Neuronal stem cell (in vitro differentiated cells): ENCODE measurements around the gene RPL19.
A peak's percentile ranks its signal among the peaks of the same experiment; 100 is the strongest.

Experiments used
- DNase-seq: peaks from one replicate; pipeline ENCODE4 v3.0.0-alpha.2; 2013; ENCODE audit warnings: low spot score
- H2AFZ ChIP-seq: one replicate; pipeline ENCODE4 v1.6.1; 2013; ENCODE audit warnings: mild to moderate bottlenecking, low read length, inconsistent platforms
- H2AK5ac ChIP-seq: 2 replicates; pipeline ENCODE4 v1.6.1; 2013; ENCODE audit warnings: low read depth, mild to moderate bottlenecking, inconsistent platforms, low read length, moderate library complexity, mixed read lengths
- H2BK120ac ChIP-seq: 2 replicates; pipeline ENCODE4 v1.6.1; 2013; ENCODE audit warnings: low read depth, mild to moderate bottlenecking, inconsistent platforms, low read length, moderate library complexity, mixed read lengths
- H2BK12ac ChIP-seq: one replicate; pipeline ENCODE4 v1.6.1; 2013; ENCODE audit warnings: low read length, inconsistent platforms
- H2BK15ac ChIP-seq: 2 replicates; pipeline ENCODE4 v1.6.1; 2013; ENCODE audit warnings: mild to moderate bottlenecking, low read length, inconsistent platforms, mixed read lengths
- H2BK5ac ChIP-seq: one replicate; pipeline ENCODE4 v1.6.1; 2013; ENCODE audit warnings: inconsistent platforms, mild to moderate bottlenecking, low read length, moderate library complexity
- H3K14ac ChIP-seq: one replicate; pipeline ENCODE4 v1.6.1; 2013; ENCODE audit warnings: low read length, inconsistent platforms
- H3K18ac ChIP-seq: 2 replicates; pipeline ENCODE4 v1.6.1; 2013; ENCODE audit warnings: low read length, inconsistent platforms
- H3K23ac ChIP-seq: 2 replicates; pipeline ENCODE4 v1.6.1; 2013; ENCODE audit warnings: low read depth, mild to moderate bottlenecking, mixed read lengths, low read length, inconsistent platforms; ENCODE audit not compliant: poor library complexity
- H3K27ac ChIP-seq: replicated peaks from 3 replicates; pipeline ENCODE4 v1.5.1; 2013; ENCODE audit warnings: low read length, inconsistent platforms
- H3K27me3 ChIP-seq, 3 experiments: 2 replicates each; pipeline ENCODE4 v1.6.1; 2013; ENCODE audit warnings: low read length in 3 of 3, mild to moderate bottlenecking in 2 of 3, inconsistent platforms in 1 of 3, low read depth in 1 of 3, mixed read lengths in 1 of 3, moderate library complexity in 1 of 3; ENCODE audit not compliant: control insufficient read depth in 3 of 3, insufficient read depth in 3 of 3
- H3K36me3 ChIP-seq, 2 donors: replicated peaks in 1 of 2; 2 replicates each; pipeline ENCODE4 v1.6.1; 2013; ENCODE audit warnings: low read length in 2 of 2; ENCODE audit not compliant: control insufficient read depth in 2 of 2, insufficient read depth in 2 of 2
- H3K4ac ChIP-seq: 2 replicates; pipeline ENCODE4 v1.6.1; 2013; ENCODE audit warnings: inconsistent platforms, mild to moderate bottlenecking, low read length, moderate library complexity
- H3K4me1 ChIP-seq, 2 donors: 1 replicate in 1 of 2; 2 replicates in 1 of 2; pipeline ENCODE4 v1.6.1; 2013; ENCODE audit warnings: low read length in 2 of 2, low read depth in 1 of 2; ENCODE audit not compliant: control insufficient read depth in 2 of 2, insufficient read depth in 1 of 2
- H3K4me2 ChIP-seq: one replicate; pipeline ENCODE4 v1.6.1; 2013; ENCODE audit warnings: mild to moderate bottlenecking, low read length, inconsistent platforms; ENCODE audit not compliant: insufficient read depth, poor library complexity, severe bottlenecking
- H3K4me3 ChIP-seq, 2 donors: 2 replicates each; pipeline ENCODE4 v1.5.1; 2013; ENCODE audit warnings: low read length in 2 of 2, mild to moderate bottlenecking in 2 of 2, inconsistent platforms in 1 of 2, moderate library complexity in 1 of 2
- H3K79me1 ChIP-seq: one replicate; pipeline ENCODE4 v1.6.1; 2013; ENCODE audit warnings: low read depth, mild to moderate bottlenecking, inconsistent platforms, low read length, moderate library complexity
- H3K9ac ChIP-seq: one replicate; pipeline ENCODE4 v1.6.1; 2013; ENCODE audit warnings: mild to moderate bottlenecking, low read depth, low read length, inconsistent platforms; ENCODE audit not compliant: poor library complexity
- H3K9me3 ChIP-seq, 2 donors: replicated peaks in 1 of 2; 2 replicates each; pipeline versions ENCODE3 to v1.6.1; 2013; ENCODE audit warnings: low read length in 2 of 2, mild to moderate bottlenecking in 2 of 2, inconsistent platforms in 1 of 2, low read depth in 1 of 2, mixed read lengths in 1 of 2, moderate library complexity in 1 of 2; ENCODE audit not compliant: control insufficient read depth in 2 of 2, insufficient read depth in 1 of 2
- H4K8ac ChIP-seq: one replicate; pipeline ENCODE4 v1.6.1; 2013; ENCODE audit warnings: low read depth, mild to moderate bottlenecking, inconsistent platforms, low read length, moderate library complexity
- H4K91ac ChIP-seq: one replicate; pipeline ENCODE4 v1.6.1; 2013; ENCODE audit warnings: low read length, low read depth, mild to moderate bottlenecking, inconsistent platforms; ENCODE audit not compliant: poor library complexity
- WGBS, 2 donors: extraction: QIAGEN DNeasy Blood & Tissue Kit; methylation state at CpG; one replicate each; pipeline ENCODE4 v1.1.7; 2013; ENCODE audit warnings: missing lambda C conversion rate in 2 of 2, mixed read lengths in 1 of 2; ENCODE audit not compliant: insufficient read length in 2 of 2, insufficient replicate concordance in 1 of 2; ENCODE audit errors: extremely low coverage in 2 of 2; 5-methylcytosine and 5-hydroxymethylcytosine counted together

Gene RPL19

DNA sequence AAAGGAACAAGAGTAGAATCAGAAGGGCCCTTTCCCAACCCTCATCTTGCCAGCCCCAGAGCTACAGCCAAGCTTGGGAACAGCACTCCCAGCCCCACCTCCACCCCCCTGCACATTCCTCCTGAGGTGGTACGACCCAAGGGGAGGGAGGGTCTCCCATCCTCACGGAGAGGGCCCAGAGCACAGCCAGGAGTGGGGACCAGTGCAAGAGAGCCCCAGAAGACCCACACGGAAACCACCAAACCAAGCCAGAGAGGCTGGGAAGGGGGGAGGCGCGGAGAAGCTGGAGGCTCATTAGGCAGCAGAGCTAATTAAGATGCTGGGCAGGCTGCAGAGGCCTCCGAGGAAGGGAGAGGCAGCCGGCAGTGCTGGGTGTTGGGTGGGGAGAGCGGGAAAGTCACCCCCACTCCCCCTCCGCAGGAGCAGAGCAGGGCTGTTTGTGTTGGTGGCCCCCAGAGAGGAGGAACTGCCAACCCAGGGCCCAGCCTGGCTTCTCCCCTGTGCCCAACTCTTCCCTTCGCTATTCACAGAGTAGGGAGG is 5.0 kb upstream of the RPL19 start:
- H2AK5ac ChIP-seq = peak overlapping the region; percentile 62
- peak overlapping the region; percentile 69 for H3K27ac ChIP-seq
- H3K4me2 ChIP-seq = peak overlapping the region; percentile 58

DNA sequence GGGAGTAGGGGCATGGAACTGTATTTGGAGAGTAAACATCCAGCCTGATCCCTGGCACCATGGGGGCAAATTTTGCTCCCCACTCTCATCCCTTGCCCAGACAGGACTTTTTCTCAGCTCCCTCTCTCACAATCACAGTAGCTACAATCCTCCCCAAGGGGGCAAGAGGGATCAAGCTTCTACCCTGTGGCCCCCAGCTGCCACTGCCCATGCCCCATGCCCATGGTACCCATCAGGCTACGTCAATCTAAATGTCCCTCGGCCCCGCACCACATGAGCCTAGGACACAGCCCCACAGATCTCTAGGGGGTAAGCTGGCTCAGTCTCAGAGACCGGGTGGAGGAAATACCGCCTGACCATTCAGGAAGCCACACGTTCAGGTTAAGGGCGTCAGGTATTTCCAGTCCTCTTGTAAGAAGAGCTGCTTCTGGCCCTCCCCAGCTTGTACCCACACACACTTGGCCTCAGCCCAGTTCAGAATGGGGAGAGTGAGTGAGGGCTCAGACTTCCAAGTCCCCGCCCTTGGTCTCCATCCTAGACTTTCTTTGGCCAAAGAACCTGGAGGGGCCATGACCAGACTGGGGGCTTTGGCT is 4.4 kb upstream of the RPL19 start:
- Histone ChIP-seq H3K4me2 (peak overlapping the region; percentile 58), H3K4me3 (peak overlapping the region in 1 of 2 donors; percentile 8), H3K23ac (no peak overlapping the region), H2BK12ac (no peak overlapping the region), H3K36me3 (peaks cover 28 to 33% of the 10 kb centered on the region in 2 donors), H2BK5ac (no peak overlapping the region), H4K91ac (no peak overlapping the region), H3K4me1 (peaks cover 9 to 28% of the 10 kb centered on the region in 2 donors), H3K4ac (no peak overlapping the region), H3K9ac (no peak overlapping the region), H2BK120ac (no peak overlapping the region), H3K27ac (no peak overlapping the region), H3K18ac (no peak overlapping the region), H3K9me3 (peaks cover 0 to 2% of the 10 kb centered on the region in 2 donors), H3K27me3 (no peaks in the 10 kb centered on the region), H4K8ac (no peak overlapping the region), H2BK15ac (no peak overlapping the region), H2AFZ (no peak overlapping the region), H3K14ac (no peak overlapping the region), H3K79me1 (peaks cover 18% of the 10 kb centered on the region), H2AK5ac (peak overlapping the region; percentile 0)
- no peak for DNase-seq
- WGBS, 2 donors = no CpG with 5 or more reads among the region's 8 CpGs

More for the DNA sequence above, 5.0 kb upstream of the RPL19 start:
- H2BK12ac ChIP-seq = peak overlapping the region; percentile 78
- peak overlapping the region; percentile 55 for H2BK15ac ChIP-seq
- no peak overlapping the region for H4K8ac ChIP-seq
- peaks cover 14% of the 10 kb centered on the region for H3K79me1 ChIP-seq
- H4K91ac ChIP-seq = no peak overlapping the region
- peaks cover 9 to 28% of the 10 kb centered on the region in 2 donors for H3K4me1 ChIP-seq
- H2AFZ ChIP-seq = no peak overlapping the region
- DNase-seq = peak; percentile 38
- no peak overlapping the region for H3K14ac ChIP-seq
- H3K36me3 ChIP-seq = peaks cover 28 to 36% of the 10 kb centered on the region in 2 donors
- H2BK120ac ChIP-seq = no peak overlapping the region
- no CpG with 5 or more reads among the region's 10 CpGs for WGBS, 2 donors
- no peak overlapping the region for H3K4ac ChIP-seq
- H3K27me3 ChIP-seq = no peaks in the 10 kb centered on the region
- H3K9ac ChIP-seq = peak overlapping the region; percentile 64
- H3K9me3 ChIP-seq = peaks cover 0 to 2% of the 10 kb centered on the region in 2 donors
- H3K23ac ChIP-seq = no peak overlapping the region
- peak overlapping the region in 1 of 2 donors; percentile 18 for H3K4me3 ChIP-seq
- H3K18ac ChIP-seq = peak overlapping the region; percentile 61
- H2BK5ac ChIP-seq = no peak overlapping the region

DNA sequence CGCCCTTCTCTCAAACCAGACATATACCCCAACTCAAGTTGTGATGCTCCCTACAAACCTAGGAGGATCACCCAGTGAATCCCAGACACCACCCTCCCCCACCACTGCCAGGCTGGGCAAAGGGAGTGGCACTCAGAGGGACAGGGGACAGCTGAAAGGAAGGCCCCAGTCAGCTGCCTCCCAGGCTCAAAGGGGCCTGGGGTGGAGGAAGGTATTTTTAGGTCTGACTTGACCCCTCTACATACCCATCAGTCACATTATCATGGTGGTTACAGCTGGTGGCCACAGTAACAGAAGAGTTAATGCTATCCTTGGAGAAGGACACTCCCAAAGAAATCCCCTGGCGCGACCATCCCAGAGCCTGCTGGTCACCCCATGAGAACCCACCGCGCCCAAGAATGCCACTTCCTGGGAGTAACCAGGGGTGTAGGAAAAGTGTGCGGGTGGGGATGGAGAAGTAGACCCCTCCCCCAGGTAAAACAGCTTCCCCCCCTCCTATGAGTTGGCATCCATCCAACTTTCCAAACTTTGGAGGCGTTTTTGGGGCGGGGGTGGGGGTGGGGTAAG is 3.8 kb upstream of the RPL19 start:
- H2BK15ac ChIP-seq = no peak overlapping the region
- H3K18ac ChIP-seq = no peak overlapping the region
- DNase-seq = no peak
- H3K4me1 ChIP-seq = peaks cover 15 to 28% of the 10 kb centered on the region in 2 donors
- peak overlapping the region in 1 of 2 donors; percentile 77 for H3K4me3 ChIP-seq
- H3K23ac ChIP-seq = peak overlapping the region; percentile 57
- peaks cover 27 to 35% of the 10 kb centered on the region in 2 donors for H3K36me3 ChIP-seq
- WGBS, 2 donors = no CpG with 5 or more reads among the region's 8 CpGs
- no peak overlapping the region for H2BK5ac ChIP-seq
- no peak overlapping the region for H2AFZ ChIP-seq
- H3K14ac ChIP-seq = no peak overlapping the region
- H2BK12ac ChIP-seq = no peak overlapping the region
- H3K79me1 ChIP-seq = peaks cover 18% of the 10 kb centered on the region
- no peak overlapping the region for H3K4ac ChIP-seq
- no peak overlapping the region for H4K8ac ChIP-seq
- H4K91ac ChIP-seq = no peak overlapping the region
- H3K27me3 ChIP-seq = no peaks in the 10 kb centered on the region
- H3K9me3 ChIP-seq = peaks cover 0 to 2% of the 10 kb centered on the region in 2 donors
- H3K27ac ChIP-seq = no peak overlapping the region
- no peak overlapping the region for H3K9ac ChIP-seq
- no peak overlapping the region for H2AK5ac ChIP-seq
- no peak overlapping the region for H2BK120ac ChIP-seq
- peak overlapping the region; percentile 91 for H3K4me2 ChIP-seq

DNA sequence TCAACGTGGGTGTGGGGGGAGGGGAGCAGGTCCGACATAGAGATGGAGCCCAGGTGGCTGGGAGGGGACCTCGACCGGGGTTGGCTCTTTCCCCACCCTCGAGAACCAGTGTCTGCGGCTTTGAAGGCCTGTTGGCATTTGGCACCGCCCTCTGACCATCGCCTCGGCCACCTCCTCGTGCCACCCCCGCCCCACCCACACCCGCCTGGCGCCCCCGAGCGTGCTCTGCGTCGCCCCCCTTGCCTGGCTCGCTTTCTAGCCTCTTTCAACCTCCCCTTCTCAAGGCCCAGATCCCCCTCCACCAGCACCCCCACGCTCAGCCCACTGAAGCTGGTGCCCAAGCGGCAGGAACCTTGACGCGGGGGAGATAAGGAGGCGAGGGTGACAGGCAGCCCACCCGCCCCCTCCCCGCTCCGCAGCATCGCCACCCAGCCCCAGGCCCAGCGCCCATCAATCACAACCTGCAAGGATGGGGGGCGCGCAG is 3.2 kb upstream of the RPL19 start:
- Histone ChIP-seq H3K9me3 (peaks cover 0 to under 1% of the 10 kb centered on the region in 2 donors), H3K79me1 (peaks cover 16% of the 10 kb centered on the region), H4K91ac (no peak overlapping the region), H3K23ac (peak overlapping the region; percentile 77), H3K4ac (no peak overlapping the region), H4K8ac (no peak overlapping the region), H3K27ac (no peak overlapping the region), H2BK5ac (peak overlapping the region; percentile 93), H3K27me3 (no peaks in the 10 kb centered on the region), H3K4me2 (peak overlapping the region; percentile 91), H2AK5ac (peak overlapping the region; percentile 68), H2BK120ac (no peak overlapping the region), H2BK12ac (no peak overlapping the region), H3K36me3 (peaks cover 25 to 35% of the 10 kb centered on the region in 2 donors), H3K4me3 (peak overlapping the region; percentile 77 to 85), H3K4me1 (peaks cover 15 to 28% of the 10 kb centered on the region in 2 donors), H3K9ac (peak overlapping the region; percentile 82), H3K14ac (peak overlapping the region; percentile 82), H2BK15ac (no peak overlapping the region), H3K18ac (peak overlapping the region; percentile 96), H2AFZ (peak overlapping the region; percentile 95)
- WGBS, 2 donors = no CpG with 5 or more reads among the region's 30 CpGs
- no peak for DNase-seq
